ENCODE results near the gene ATP23.

Gene ATP23

DNA sequence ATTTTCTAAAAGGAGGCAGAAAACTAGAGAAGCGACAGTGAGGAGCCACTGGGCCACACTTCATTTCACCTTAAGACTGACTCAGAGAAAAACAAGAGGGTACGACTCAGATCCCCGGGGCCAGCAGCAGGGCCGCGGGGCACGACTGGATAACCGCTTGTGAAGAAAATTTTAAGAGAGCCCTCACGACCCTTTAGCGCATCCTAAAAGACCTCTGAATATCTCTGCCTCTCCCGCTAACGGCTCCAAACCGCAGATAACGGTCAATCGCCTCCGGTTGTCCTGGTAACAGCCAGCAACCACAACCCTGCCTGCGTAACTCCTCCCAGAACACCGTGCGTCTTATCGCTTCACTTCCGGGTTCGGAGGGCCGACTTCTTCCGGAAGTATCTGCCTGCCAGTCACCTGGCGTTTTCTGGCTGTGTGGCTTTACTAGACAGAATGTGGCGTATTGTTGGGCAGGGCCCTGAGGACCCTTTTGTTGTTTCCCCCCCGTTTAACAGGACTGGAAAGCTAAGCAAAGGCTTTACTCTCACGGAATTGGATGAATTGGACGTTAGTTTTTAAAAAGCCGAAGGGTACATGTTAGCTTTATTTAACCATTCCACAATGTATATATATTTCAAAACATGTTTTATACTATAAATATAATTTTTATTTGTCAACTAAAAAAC is 5.4 kb upstream of the ATP23 start:
- FAIRE-seq, result peak; percentile 97
- TF ChIP-seq POLR2A (IDR thresholded peaks at IDR 0.05; ENCODE audit: low read depth, low read length), result peak; percentile 43
- DNase-seq (ENCODE audit: insufficient read length, low spot score), result peak; percentile 67

DNA sequence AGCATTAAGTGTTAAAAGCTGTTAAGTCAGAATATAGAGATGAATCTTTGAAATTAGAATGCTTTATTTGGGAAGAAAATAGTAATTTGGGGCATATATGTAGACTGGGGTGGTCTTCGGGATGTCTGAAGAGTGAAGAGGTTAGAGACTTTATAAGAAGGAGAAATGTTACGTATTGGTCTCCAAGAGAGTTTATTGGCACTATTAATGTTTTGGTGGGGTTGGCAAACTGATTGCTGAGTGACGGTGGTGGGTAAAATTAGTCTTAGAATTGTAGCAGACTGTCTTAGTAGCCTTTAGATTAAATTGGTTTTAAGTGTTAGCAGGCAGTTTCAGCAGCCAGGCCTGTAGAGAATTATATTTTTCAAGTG is 4.9 kb upstream of the ATP23 start:
- DNase-seq (ENCODE audit: insufficient read length, low spot score) (no peak), FAIRE-seq (no peak)
- TF ChIP-seq POLR2A (IDR thresholded peaks at IDR 0.05; ENCODE audit: low read depth, low read length), result no peak

- no peak for FAIRE-seq
- no peak for DNase-seq (ENCODE audit: insufficient read length, low spot score)
- no peak for TF ChIP-seq POLR2A (IDR thresholded peaks at IDR 0.05; ENCODE audit: low read depth, low read length)
These were observed 2.1 kb upstream of the ATP23 start for GRCh38 chr12:57939291-57939690.

GRCh38 chr12:57940052-57940914 is 1.1 kb upstream of the ATP23 start:
- TF ChIP-seq POLR2A (IDR thresholded peaks at IDR 0.05; ENCODE audit: low read depth, low read length), result no peak
- FAIRE-seq, result no peak
- DNase-seq (ENCODE audit: insufficient read length, low spot score), result no peak

- DNase-seq (ENCODE audit: insufficient read length, low spot score), result no peak
- no peak for TF ChIP-seq POLR2A (IDR thresholded peaks at IDR 0.05; ENCODE audit: low read depth, low read length)
- FAIRE-seq, result no peak
These were observed 527 bp upstream of the ATP23 start for GRCh38 chr12:57940915-57941164.

GRCh38 chr12:57943438-57944080 is 2.2 kb downstream of the ATP23 start:
- TF ChIP-seq POLR2A (IDR thresholded peaks at IDR 0.05; ENCODE audit: low read depth, low read length), result no peak
- no peak for DNase-seq (ENCODE audit: insufficient read length, low spot score)
- FAIRE-seq, result no peak

DNA sequence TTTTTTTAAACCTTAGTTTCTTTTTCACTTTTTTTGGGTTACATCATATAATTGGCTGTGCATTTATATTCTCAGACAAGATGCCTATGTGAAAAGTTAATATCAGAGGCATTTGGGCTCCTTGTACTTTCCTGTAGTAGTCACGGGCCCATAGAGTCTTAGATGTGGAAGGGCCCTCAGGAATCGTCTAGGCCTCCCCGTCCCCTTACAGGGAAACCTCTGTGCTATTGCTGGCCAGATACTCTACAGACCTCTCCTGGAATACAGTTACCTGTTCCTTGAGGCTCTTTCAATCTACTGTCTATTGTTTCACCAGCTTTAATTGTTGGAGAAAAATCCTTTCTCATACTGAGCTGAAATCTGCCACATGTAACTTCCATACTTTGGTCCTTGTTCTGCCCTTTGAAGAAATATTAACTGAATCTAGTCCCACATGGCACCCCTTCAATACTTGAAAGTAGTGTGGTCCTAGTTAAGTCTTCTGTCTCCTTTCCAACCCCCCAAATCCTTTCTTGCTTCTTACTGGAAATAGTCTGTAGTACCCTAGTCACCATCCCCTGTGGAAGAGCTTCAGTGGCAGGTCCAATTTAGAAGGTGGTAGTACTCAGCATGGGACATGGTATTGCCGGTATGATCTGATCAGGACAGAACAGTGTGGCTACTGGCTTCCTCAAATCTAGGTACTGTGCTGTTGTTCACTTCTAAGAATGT is 3.1 kb downstream of the ATP23 start:
- no peak for TF ChIP-seq POLR2A (IDR thresholded peaks at IDR 0.05; ENCODE audit: low read depth, low read length)
- no peak for DNase-seq (ENCODE audit: insufficient read length, low spot score)
- no peak for FAIRE-seq

- no peak for DNase-seq (ENCODE audit: insufficient read length, low spot score)
- FAIRE-seq, result no peak
- no peak for TF ChIP-seq POLR2A (IDR thresholded peaks at IDR 0.05; ENCODE audit: low read depth, low read length)
These were observed 11.4 kb downstream of the ATP23 start for GRCh38 chr12:57952766-57953165.

DNA sequence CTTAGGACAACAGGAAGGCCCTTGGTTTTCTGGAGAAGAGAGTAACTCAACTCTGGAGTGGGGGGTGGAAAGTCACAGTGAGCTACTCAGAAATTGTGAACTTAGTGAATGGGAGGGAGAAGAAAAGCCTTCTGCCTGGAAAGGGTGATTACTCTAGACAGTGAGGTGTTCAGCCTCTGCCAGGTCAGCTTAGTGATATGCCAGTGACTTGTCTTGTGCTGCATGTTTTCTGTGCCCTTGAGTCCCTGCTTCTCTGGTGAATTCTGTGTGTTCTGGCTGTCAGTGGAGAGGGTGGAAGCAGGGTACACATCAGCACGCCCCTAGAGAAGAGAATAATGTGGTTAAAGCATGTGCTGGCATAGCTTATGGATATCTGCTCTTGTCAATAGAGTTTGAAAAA is 13.4 kb downstream of the ATP23 start:
- FAIRE-seq, result no peak
- TF ChIP-seq POLR2A (IDR thresholded peaks at IDR 0.05; ENCODE audit: low read depth, low read length), result no peak

GRCh38 chr12:57958061-57958657 is 16.8 kb downstream of the ATP23 start:
- FAIRE-seq (no peak), DNase-seq (ENCODE audit: insufficient read length, low spot score) (no peak)
- TF ChIP-seq POLR2A (IDR thresholded peaks at IDR 0.05; ENCODE audit: low read depth, low read length), result no peak

More for the DNA sequence above, 13.4 kb downstream of the ATP23 start:
- DNase-seq (ENCODE audit: insufficient read length, low spot score), result no peak

DNA sequence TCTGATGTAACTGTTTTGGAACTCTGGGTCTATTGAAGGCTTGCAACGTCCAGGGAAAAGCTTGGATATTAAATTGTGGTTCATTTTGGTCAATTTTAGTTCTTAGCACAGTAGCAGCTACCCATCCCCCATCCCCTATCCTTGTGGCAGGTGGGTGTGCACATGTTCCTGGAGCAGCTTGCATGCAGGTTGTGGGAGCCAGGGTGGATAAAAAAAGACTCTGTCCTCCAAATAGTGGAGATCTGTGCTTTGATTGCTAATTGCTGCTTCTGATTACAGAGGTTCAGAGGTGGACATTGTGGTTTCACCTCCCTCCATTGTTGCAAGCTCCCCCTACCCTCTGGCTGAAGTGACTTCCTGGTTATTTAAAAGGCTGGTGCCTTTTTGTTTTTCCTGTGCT is 23.1 kb downstream of the ATP23 start:
- TF ChIP-seq POLR2A (IDR thresholded peaks at IDR 0.05; ENCODE audit: low read depth, low read length), result no peak
- no peak for DNase-seq (ENCODE audit: insufficient read length, low spot score)
- no peak for FAIRE-seq

DNA sequence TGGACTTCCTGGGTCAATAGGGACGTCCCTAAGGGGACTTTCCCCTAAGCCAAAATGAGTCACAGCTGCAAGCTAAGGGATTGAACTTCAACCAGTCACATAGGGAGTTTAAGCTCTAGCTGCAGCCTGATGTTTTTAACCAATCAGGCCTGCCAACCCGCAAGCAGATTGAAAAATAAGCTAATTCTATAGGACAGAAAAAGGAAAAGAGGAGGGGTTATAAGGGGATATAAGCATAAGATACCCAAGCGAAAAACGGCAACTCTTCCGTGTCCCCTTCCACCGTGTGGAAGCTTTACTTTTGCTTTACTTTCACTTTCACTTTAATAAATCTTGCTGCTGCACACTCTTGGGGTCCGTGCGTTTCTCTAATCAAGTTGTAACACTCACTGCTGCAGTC is 24.4 kb downstream of the ATP23 start:
- TF ChIP-seq POLR2A (IDR thresholded peaks at IDR 0.05; ENCODE audit: low read depth, low read length), result no peak
- DNase-seq (ENCODE audit: insufficient read length, low spot score), result no peak
- FAIRE-seq, result no peak

DNA sequence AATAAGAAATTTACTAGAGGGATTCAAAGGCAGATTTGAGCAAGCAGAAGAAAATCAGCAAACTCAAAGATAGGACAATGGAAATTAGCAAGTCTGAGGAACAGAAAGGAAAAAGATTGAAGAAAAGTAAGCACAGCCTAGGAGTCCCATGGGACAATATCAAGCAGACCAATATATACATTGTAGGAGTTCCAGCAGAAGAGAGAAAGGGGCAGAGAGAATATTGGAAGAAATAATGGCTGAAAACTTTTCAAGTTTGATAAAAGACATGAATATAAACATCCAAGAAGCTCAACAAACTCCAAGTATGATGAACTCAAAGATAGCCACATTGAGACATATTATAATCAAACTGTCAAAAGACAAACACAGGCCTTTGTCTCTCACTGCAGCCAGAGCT is 25.2 kb downstream of the ATP23 start:
- FAIRE-seq (no peak), DNase-seq (ENCODE audit: insufficient read length, low spot score) (no peak)
- TF ChIP-seq POLR2A (IDR thresholded peaks at IDR 0.05; ENCODE audit: low read depth, low read length), result no peak

Measured in H54 (cell line).